OCI-LY7 (cell line): Measurements from ENCODE around the gene TSTD2.

Source experiments
- CTCF ChIP-seq: fragments of 200-600 bp; sonication (generic); conservative IDR thresholded peaks from 2 replicates; pipeline ENCODE4 v1.5.1; 2014; ENCODE audit warnings: mild to moderate bottlenecking, antibody characterized with exemption, low read length, moderate library complexity, mixed read lengths
- EZH2phosphoT487 ChIP-seq: fragments of 200-600 bp; sonication (generic); IDR thresholded peaks from 2 replicates; pipeline ENCODE4 v1.6.1; 2018; ENCODE audit warnings: low read depth, borderline replicate concordance, mild to moderate bottlenecking, mixed run types, antibody characterized with exemption, low read length, moderate library complexity, mixed read lengths

GRCh38 chr9:97658707-97659106 lies 25.5 kb upstream of the TSTD2 start:
- TF ChIP-seq CTCF = no peak
- TF ChIP-seq EZH2phosphoT487 = no peak
